Measurements from ENCODE around the gene RABGAP1.
A peak's percentile ranks its signal among the peaks of the same experiment; 100 is the strongest.

The RABGAP1 gene

DNA sequence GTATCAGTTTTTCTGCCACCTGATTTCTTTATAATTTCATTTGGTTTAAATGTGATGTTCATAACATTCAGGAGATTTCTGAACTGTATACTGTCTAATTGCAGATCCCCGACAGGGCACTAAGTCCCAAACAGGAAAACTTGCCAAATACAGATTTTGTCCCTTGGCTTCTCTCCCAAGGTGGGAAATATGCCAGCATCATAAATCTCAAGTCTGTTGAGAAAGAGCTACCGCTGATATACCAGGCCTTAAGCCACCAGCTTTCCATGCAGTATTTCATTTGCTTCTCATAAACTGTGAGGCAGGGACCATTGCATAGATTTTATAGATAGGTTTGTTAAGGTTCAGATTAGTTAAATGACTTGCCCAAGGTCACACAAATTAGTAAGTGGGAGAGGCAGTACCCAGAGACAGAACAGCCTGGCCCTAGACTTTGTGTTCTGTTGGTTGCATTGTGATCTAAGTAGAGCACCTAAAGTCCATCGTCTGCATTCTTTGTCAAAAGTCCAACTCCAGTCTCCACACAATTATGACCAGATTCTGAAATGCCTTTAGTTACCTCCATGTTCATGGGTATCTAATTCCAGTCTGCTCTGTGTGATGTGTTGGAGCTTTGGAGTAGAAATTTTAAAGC is 108.9 kb downstream of the RABGAP1 start:
- no peak for DNase-seq

DNA sequence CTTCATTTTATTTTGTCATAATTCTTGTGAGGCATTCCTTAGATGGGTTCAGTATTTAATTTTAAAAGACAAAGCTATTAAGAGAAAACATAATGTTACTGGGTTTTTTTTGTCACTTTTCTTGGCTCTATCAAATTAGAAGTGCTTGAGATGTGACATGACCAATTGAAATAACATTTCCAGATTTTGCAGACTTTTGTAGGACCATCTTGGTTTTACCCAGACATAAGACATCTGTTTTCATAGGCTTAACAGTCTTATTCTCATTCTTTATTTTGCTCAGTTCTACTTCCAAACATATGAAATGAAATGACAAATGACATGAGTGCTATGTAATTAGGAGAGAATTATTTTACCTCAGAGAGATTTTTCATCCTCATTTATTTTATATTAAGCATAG is 112.2 kb downstream of the RABGAP1 start:
- no peak for DNase-seq

DNA sequence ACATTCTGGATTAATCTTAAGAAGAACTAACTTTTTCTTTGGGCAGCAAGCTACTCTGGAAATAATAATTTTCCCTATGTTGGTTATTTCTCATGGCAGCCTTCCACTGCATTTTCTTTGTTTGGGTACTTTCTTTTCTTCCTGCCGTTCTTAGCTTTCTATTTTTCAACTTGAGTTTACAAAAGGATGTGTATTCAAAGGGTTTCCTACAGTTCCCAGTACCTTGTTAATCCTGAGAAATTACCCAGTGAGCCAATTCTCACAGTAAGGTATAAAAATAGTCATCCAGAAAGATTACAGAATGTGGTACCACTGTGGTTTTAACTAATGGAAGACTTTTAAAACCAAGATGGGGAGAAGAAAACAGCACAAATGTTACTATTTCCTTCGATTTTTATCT is 112.9 kb downstream of the RABGAP1 start:
- no peak for DNase-seq

GRCh38 chr9:123058834-123059233 is 118.0 kb downstream of the RABGAP1 start:
- DNase-seq = no peak

- DNase-seq = no peak
Measured at GRCh38 chr9:123059472-123060220, 118.8 kb downstream of the RABGAP1 start.

GRCh38 chr9:123061216-123061615 is 120.4 kb downstream of the RABGAP1 start:
- no peak for DNase-seq

DNA sequence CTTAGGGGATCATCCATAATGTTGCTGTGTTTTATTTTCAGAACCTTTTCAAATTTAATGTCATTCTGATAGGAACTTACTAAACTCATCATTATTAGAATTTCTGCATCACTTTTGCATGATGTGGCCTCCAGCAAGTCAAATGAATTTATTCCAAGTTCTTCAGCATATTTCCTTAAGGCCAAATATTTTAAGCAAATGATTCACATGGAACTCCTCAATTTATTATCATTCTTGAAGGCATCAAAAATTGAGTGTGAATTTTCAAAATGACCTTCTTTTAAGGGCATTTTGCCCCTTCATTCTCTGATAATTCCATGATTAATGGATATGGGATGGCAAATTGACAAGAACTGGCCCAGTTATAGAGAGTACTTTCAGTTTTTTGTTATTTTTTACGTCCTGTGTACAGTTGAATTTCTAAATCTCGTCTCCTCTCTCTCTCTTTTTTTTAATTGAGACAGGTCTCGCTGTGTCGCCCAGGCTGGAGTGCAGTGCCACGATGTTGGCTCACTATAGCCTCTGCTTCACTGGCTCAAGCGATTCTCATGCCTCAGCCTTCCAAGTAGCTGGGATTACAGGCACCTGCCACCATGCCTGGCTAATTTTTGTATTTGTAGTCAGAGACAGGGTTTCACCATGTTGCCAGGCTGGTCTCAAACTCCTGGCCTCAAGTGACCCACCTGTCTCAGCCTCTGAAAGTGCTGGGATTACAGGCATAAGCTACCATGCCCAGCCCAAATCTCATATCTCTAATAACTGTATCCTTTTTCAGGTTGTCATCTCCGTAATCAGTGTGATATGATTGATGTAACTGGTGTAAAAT is 121.7 kb downstream of the RABGAP1 start:
- no peak for DNase-seq

- DNase-seq = no peak
Measured at GRCh38 chr9:123063177-123063598, 122.4 kb downstream of the RABGAP1 start.

DNA sequence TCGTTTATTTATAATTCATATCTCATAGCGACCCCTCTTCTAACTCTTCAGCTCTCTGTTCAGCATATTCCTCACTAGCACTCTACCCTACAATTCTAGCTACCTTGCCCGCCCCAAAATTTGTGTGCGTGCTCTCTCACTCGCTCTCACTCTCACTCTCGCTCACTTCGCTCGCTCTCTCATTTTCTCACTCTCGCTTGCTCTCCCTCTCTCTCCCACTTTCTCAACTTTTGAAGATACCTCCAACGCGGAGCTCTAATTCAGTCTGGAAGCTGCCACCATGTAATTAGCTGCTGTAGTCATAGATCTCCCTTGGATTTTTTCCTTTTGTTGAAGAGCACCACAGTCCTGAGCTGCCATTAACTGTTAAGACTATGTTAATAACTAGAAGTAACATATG is 123.1 kb downstream of the RABGAP1 start:
- no peak for DNase-seq

GRCh38 chr9:123064716-123065115 is 123.9 kb downstream of the RABGAP1 start:
- DNase-seq = no peak

GRCh38 chr9:123065196-123065595 is 124.4 kb downstream of the RABGAP1 start:
- no peak for DNase-seq

GRCh38 chr9:123067136-123067535 is 126.3 kb downstream of the RABGAP1 start:
- DNase-seq = no peak

GRCh38 chr9:123069010-123069481 is 128.2 kb downstream of the RABGAP1 start:
- DNase-seq = no peak

DNA sequence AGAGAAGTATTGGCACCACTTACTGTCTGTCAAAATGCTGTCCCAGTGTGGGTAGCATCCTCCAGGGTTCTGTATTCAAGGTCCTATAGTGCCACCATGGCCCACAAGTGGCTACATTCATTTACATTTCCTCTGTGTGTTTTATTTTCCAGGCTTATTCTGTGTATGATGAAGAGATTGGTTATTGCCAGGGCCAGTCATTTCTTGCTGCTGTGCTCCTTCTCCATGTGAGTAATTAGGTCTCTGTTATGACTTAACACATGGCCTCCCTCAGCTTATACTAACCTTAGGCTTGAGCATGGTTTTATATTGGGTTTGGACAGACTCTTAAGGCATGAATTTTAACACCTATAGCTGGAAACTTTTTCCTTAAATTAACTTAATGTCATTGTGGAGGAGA is 129.4 kb downstream of the RABGAP1 start:
- no peak for DNase-seq

DNA sequence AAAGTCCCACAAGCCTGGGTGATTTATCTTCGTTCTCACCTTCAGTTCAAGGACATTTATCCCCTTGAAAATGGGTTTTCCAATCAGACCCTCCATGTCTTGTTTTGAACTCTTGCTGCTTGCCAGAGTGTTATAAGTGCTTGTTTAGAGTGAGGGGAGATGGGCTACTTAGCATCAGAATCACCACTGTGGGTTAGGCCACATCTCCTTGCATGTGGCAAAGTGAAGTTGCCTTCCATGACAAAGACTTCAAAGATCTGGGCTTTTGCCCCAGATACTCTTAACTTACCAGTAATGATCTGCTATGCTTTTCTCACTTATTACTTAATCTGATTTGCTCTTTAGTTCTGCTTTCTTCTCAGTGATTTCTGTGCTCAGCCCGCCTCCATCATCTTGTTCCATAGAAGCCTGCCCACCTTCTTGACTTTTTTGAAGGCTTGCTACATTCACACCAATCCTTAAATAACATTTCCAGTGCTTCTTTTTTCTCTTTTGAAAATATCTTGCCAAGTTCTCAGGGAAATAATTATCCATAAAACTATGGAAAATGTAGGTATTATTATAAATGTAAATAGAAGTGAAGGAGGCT is 131.7 kb downstream of the RABGAP1 start:
- DNase-seq = no peak

GRCh38 chr9:123073441-123073840 is 132.6 kb downstream of the RABGAP1 start:
- no peak for DNase-seq

GRCh38 chr9:123073991-123074422 is 133.2 kb downstream of the RABGAP1 start:
- DNase-seq = no peak

- DNase-seq = no peak
Measured at GRCh38 chr9:123074628-123075027, 133.8 kb downstream of the RABGAP1 start.

DNA sequence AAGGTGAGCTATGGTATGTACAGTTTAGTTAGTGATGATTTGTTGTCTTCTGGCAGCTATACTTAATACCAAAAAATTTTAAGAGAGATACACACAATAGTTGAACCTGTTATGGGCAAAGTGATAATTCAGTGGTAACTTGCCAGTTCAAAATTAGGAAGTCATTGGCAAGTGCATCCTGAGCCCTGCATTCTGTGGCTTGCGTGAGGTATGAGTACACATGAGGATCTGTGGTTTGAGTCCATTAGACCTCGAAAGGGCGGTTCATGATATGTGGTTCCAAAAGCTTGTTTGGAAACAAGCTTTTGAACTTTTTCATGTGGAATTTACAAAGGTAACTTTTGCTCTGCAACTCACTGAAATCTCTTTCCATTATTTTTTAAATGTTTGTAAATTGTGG is 139.6 kb downstream of the RABGAP1 start:
- no peak for DNase-seq

DNA sequence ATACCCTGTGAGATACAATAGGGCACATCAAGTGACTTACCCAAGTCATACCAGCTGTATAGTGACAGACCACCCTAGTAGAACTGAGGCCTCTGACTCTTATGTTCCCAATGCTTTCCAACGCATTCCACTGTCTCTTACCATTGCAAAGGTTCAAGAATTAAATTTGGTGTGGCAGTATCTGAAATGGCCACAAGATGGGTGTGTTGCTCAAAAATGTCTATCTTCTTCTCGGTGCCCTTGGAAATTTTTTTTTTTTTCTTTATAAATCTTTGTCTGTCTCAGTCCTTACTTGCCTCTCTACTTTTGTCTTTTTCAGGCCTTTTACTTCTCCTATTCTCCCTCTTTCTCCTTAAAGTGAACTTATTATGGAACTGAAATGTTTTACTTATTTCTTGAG is 141.0 kb downstream of the RABGAP1 start:
- peak; percentile 20 for DNase-seq

- DNase-seq = no peak
Measured at GRCh38 chr9:123083680-123084079, 142.9 kb downstream of the RABGAP1 start.

- DNase-seq = no peak
Measured at GRCh38 chr9:123084256-123084655, 143.4 kb downstream of the RABGAP1 start.

DNA sequence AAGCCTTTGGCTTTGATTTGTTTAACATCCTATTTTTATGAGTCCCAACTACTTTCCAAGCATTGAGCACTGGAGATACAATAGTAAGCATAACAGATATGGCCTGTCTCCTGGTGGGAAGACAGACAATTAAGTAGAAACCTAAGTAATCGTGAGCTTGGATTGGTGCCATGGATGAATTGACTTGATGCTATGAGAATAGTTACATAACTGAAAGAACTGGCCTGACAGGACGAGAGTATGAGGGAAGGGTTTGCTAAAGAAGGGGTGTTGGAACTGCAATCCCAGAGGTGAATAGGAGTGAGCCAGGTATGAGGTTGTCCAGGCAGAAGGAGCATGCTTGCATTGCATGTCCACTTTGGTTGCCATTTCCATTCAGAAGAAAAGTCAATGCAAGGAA is 145.1 kb downstream of the RABGAP1 start:
- no peak for DNase-seq

All from NCI-H2227 treated with DMSO at 0.1 percent for 48 hours (cell line).